Medulla oblongata (tissue), 1 donor: Measurements from ENCODE around the gene PPP1R10.

Experiments used
- DNase-seq: peaks from one replicate; pipeline ENCODE4 v3.0.0-alpha.2; 2015; ENCODE audit errors: extremely low spot score

PPP1R10 gene

DNA sequence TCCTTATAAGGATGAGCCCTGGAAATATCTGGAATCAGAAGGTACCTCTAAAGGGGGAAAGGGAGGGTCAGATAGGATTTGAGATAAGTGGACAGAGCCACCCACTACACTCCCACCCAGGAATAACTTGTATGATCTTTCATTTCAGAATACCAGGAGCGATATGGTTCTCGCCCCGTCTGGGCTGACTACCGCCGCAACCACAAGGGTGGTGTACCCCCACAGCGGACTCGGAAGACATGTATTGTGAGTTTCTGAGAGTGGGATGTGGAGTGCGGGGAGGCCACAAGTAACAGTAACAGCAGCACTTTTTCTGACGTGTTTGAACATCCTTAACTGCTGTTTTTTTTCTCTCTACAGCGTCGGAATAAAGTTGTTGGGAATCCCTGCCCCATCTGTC lies 2.5 kb upstream of the PPP1R10 start:
- DNase-seq = no peak

DNA sequence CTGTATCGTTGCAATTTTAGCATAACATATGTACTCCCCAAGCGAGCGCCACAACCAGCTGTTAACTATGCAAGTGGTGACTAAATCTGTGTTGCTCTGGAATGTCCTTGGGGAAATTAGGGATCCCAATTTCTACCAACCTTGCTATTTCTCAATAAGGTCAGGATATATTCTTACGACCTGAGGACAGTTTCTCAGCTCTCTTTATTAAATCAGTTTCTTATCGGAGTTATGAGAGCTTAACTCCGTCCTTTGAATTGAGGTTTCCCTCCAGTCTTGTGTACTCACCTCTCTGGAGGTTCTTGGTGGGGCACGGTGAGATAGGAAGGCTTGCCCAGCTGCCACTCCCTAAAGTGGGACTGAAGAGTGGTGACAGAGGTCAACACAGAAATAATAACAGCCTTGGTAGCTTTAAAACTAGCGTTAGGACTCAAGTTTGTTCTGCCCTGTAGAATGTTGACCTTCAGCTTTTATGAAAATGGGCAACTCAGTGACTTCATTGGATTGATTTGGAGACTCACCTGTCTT lies 1.3 kb upstream of the PPP1R10 start:
- DNase-seq = no peak

DNA sequence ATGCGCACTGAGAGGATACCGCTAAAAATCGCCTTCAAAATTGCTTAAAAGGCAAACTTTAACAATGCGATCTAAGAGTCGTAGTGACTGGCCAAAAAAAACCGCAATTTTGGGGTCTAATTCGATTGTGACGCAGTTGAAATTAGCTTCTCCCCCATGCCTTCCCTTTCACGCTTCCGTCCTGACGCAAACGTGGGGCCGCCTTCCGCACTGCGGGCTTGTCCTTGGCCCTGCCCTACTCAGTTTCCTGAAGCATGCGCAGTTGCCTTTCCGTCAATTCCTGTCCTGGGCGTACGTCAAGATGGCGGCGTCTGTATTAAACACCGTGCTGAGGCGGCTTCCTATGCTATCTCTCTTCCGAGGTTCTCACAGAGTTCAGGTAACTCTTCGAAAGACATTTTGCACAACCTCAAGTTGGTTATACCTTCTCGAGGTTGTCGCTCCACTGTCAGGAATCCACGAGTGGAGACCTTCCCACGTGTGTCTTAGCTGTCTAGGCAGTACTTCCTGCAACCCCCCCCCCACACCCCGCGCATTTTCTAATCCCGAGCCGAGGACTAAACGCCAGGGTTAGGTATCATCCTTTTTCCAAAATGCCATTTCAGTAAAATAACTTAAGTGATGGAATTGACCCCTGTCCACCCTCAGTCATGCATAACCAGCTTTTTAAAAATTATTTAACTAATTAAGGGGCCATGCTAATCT lies 674 bp upstream of the PPP1R10 start, which contains the start of gene MRPS18B:
Gene MRPS18B, plus strand, starts transcription at position 276 of the 705 bp plus-strand sequence. Its CDS starts 26 bp downstream, at position 302.
- DNase-seq = peak; percentile 99

DNA sequence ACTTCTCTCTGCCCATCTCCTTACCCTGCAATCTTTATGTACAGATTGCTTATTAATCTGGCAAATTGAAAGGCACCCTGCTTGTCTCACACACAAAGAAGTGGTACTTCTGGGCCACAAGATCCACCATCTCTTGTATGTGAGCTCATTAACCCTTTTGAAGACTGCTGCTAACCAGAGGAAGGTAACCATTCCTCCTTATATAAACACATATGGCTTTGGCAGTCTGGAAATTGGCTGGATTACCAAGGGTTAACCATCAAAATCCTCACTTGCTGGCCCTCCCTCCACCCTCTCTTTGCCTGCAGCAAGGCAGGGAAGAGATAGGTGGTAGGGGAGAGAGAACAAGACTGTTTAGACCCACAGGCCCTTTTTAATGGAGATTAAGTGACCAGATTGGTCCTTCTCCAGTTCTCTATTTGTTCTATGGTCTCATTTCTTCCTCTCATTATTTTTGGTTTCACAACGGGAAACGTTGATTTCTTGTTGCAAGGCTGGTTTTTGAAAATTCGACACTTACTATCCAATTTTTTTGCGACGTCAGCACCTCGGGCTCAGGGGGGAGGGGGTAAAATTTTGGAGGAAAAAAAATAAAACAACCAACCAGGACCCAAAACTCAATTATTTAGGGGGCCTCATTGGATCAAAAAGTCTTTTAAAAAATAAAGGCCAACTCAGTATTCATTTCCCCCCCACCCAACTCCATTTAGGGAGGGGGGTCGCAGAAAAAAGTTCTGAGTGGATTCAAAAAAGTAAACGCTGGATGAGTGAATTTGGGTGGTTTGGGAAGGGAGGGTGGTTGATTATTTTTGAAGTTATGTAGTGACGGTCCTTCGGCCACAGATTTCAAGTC lies 859 bp downstream of the PPP1R10 start:
- peak; percentile 52 for DNase-seq

DNA sequence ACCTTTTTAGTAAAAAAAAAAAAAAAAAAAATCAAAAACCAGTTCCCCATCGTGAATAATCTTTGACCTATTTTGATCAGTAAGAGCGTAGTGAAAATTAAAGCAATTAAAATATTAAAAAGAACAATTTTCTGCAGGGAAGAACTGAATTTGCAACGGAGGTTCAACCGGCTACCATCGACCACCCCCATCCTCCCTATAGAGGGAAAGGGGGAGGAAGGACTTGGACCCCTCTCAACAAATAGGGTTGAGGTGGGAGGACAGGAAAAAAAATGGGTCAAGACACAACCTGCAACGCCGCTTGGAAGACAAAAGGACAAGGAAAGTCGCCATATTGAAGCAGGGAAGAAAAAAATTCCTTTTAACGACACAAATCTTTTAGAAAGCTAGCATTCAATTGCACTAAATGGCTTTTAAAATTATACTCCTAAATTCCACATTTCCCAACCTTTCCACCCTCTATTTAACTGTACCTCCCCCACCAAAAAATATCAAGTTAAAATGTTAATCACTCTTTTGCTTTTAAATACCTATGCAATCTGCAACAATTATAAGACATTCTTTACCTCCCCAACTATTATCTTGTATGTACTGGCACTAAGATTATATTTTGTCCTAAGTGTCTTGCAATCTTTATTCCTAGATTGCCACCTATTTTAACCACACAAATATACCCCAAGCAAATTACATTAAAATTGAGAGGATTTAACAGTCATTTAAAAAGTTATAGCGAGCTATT lies 1.7 kb downstream of the PPP1R10 start:
- peak; percentile 80 for DNase-seq

DNA sequence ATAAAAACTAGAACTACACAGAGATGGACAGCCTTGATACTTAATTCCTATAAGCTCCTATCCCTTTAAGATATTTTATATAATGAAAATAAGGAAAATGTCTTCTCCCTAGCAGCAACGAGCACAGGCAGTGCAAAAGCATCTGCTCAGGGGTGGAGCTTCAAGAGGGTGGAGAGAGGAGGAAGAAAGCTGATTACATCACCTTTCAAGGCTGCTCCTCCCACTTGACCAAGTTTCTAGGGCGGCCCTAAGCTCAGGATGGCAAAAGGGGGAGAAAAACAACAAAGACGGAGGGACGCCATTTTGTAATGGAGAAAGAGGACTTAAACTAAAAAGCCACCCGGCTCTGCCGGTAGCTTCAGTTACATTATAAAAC lies 2.2 kb downstream of the PPP1R10 start:
- DNase-seq = peak; percentile 99

DNA sequence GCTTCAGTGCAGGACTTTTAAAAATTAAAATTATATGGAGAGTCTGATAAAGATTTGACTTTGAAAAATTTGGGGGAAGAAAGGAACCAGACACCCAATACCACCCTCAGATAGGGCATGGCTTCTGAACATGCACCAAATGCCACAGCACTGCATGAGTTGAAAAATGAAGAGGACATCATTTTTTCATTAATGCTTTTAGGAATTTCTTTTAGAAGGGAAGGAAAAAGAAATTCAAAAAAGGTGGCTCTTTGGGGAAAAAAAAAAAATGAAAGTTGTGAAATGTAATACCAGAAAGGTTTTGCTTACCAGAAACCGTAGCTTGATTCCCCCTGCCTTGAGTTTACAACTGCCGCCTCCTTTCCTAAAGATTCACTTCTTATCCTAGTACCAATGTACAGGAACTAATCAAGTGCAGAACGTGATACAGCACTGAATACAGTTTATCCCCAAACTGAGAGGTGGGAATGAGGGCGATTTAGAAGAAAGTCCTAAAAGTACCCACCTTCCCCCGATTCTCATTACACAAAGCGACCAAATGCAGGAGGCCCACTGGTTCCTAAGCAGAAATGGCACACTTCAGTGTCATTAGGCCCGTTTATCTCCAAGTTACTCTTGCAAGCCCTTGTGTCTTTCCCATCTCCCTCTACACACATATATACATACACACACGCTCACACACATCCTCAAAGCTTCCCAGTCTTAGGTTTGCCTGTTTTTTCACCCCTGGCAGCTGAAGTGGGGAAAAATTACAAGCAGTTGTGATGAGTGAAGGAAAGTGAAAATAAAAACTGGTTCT lies 2.8 kb downstream of the PPP1R10 start:
- DNase-seq = no peak

DNA sequence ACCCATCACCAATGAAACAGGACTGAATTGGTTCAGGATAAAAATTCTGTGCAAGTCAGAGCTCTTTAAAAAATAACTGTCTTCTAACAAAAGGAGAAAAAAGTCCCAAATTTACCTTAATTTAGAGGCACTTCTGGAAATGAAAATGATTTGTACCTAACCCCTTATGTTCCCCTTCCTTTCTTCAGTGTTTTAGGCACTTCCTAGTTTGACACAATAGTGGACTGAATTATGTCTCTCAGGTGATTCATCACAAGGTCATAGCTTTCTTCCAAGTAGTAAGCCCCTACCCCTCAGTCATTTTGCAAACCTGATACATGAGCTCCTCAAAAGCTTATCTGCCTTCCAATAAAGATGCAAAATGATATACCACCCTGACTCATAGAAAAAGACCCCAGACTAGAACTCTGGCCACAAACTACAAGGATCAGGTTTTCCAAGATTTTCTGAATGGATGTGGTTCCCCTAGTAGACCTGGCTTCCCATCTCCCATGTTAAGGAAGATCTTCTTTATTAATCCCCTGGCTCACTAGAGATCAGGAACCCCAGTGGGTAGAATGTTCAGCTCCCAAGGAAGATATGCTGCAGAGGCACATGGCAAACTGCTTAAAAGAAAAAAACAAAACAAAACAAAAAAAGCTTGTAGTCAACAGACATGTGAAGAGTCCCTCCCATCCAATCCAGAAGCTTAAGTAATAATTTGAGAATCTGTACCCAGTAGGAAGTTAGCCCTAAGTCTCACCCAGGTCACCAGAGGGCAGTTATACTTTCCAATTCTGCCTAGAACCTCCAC lies 3.6 kb downstream of the PPP1R10 start:
- DNase-seq = no peak

DNA sequence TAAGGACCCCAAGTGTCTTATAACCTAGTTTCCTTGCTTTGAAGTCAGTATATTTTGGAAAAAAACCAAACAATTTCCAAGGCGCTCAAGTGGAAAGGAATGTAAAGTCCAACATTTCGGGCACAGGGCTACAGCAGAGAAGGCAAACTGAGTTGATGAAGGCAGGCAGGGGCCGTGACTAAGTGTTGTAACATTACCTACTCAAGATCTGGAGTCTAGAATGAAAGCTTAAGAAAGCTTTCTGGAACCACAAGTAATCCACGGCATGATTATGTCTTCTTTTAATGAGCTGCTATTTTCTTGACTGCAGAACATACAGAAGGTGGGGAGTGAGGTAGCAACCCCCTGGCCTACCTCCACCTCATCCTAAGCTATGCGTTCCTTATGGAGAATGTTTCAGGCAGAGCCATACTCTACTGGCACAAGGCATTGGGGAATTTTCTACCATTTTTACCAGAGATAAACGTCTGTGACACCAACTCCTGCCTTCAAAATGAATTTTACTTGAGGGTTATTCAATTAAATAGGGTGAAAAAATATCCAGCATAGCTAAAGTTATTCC lies 4.3 kb downstream of the PPP1R10 start:
- DNase-seq = no peak

DNA sequence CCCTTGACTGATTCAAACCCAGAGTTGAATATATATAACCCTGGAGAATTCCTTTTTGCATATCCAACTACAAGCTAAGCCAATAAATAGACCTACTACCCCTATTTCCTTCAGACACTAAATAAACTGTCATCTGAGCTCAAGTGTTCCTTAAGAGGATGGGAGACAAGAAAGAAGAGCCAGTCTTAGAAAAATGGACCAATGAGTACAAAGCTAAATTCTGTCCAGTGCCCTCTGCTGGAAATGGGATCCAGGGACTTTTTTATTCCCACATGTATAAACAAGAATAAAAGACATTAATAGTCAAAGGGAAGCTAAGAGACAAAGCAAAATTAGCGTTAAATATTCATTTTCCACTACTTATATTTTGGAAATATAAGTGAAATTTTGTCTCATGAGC lies 4.8 kb downstream of the PPP1R10 start:
- no peak for DNase-seq

DNA sequence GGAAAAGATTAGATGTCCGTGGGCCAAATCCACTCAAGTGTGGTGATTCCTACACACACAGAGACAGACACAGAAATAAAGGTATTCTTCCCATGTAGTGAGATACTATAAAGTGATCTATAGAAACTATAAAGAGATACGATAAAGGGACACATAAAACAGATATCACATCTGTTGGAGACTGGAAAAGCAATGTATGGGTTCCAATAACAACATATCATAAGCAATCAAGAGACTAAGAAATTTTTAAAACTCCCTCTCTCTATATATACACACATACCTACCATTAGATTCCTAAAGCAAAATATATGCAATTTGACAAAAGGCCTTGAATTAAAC lies 5.2 kb downstream of the PPP1R10 start:
- no peak for DNase-seq

DNA sequence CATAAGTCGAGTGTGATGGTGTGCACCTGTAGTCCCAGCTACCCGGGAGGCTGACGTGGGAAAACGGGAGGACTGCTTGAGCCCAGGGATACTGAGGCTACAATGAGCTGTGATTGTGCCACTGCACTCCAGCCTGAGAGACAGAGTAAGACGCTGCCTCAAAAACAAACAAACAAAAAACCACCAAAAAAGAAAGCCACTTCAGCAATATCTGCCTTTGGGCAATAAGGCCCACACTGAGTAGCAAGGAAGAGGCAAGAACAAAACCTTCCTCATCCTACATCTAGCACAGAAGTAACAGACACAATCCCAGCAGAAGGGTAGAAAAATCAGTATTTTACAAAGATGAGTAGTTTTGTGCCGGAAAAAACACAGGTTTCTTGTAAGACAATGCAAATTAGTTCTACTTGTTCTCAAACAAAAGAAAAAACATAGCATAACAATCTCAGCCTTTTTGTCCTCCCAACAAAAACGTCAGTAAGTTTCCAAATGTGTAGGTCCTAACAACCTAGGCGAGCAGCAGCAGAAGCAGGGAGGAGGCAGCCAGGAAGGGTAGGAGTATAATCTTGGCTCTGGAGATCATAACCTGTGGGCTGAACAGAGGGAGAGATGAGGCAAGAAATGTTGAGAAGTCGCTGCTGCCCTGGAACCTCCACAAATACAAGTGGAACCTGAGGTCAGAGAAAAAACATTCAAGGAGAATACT lies 5.7 kb downstream of the PPP1R10 start:
- DNase-seq = no peak

DNA sequence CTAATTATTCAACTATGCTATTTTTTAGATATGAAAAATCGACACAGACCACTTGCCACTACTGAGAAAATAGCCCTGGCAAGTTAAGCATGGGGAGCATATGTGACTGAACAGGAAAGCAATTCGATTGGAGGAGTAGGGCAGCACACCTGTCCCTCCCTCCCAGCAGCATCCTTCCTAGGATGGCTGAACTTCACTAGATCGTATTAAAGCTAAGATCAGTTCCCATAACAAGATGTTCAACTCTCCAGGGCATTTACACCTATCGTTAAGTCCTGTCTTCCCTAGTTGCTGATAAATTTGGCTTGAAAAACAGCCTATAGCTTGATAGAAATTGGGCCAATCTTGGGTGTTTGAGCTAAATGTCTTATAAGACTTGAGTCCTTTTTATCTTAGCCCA lies 7.0 kb downstream of the PPP1R10 start:
- DNase-seq = no peak

DNA sequence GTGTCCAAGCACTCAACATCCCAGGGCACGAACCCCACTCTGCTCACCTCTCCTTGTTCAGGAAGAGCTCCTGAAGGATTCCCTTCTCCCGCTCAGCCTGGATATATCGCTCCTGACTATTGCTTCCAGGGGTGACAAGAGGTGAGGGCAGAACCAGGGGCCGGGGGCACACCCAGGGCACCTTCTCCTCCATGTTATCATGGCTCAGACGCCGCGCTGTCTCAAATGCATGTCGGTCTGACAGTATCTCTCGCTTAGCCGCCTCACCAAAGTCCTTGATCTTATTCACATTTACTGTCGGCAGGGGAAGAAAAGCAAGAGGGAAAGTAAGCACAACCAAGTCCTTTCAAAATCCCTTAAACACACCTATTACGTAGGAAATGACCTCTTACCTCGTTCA lies 13.1 kb downstream of the PPP1R10 start:
- DNase-seq = no peak

DNA sequence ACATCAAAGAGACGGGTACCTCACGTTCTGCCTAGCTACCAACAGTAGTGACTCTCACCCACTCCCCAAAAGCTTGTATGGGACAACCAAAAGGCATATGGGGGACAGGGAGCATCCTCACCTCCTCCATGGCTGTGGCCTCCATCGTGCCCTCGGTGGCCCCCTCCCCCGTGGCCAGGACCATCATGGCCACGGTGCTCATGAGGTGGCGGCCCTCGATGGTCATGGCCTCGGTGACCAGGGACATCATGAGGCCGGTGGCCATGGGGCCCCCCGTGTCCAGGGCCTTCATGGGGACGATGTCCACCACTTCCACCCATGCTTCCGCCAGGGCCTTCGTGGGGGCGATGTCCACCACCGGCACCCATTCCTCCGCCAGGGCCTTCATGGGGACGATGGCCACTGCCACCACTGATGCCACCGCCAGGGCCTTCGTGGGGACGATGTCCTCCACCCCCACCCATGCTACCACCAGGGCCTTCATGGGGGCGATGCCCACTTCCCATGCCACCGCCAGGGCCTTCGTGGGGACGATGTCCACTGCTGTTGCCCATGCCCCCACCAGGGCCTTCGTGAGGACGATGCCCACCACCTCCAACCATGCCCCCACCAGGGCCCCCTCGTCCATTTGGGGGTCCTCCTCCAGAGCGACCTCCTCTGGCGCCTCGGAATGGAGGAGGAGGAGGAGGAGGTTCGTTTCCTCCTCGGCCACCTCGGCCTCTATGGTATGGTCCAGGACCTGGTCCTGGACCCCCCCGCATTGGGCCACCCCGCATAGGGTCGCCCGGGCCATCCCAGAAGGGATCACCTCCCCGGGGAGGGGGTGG lies 15.0 kb downstream of the PPP1R10 start:
- DNase-seq = no peak

DNA sequence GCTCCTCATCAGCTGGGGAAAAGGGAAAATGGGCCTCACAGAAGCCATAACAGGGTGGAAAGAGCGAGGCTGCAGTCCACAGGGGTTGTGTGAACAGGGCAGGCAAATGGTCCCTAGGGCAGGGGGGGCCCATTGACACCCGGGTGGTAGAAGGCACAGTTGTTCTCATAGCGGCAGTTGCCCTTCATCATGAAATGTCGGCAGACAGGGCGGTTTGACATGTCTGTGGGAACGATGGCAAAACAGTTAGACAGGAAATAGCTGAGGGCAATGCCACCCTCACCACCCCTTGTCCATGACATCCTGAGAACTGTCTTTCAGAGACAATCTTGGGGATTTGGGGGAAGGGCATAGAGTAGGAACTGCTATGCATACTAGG lies 15.6 kb downstream of the PPP1R10 start:
- DNase-seq = no peak

DNA sequence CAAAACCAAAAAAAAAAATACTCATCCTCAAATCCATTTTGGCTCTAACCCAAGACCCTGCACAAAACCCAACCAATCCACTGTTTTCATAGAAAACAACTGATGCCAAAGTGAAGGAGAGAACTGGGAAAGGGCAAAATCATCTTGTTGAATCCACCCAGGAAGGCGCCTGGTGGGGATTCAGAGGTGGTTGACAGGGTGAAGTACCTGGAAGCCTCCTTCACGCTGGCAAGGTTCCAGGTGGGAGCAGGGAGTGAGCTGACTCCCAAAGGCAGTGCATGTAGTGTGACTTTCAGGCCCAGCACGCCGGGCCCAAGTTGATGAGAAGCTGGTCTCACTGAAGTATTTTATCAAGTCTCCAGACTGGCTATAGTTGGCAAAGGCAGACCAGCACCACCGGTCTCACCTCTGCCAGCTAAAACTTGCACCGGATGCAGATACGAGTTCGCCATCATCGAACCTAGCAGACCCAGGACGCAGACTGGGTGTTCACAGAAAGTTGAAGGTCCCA lies 16.5 kb downstream of the PPP1R10 start:
- DNase-seq = peak; percentile 22

DNA sequence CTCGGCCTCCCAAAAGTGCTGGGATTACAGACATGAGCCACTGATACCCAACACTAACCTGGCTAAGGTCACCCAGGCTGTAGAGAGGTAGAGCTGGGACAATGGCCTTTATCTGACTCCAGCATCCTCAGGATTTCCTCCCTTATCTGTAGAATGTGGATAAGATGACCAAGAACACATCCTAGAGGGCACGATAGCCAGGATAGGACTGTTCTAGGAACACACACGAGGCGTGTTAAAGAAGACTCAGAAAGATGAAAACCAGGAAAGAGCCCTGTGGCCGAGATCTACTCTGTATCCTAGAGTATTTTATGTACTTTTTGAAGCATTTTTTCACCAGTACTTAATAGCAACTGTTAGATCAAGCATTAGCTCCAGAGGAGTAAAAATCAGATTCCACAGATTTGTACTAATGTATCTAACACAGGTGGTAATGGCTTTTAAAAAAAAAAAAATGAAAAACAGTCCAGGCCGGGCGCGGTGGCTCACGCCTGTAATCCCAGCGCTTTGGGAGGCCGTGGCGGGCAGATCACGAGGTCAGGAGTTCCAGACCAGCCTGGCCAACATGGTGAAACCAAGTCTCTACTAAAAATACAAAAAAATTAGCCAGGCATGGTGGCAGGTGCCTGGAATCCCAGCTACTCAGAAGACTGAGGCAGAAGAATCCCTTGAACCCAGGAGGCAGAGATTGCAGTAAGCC lies 17.3 kb downstream of the PPP1R10 start:
- DNase-seq = no peak
